Measurements from ENCODE around the gene TLE5.

GRCh38 chr19:3006075-3006767, 56.1 kb downstream of the TLE5 start:
- TF ChIP-seq IKZF1 (conservative IDR thresholded peaks at IDR 0.05) (no peak), SMC3 (IDR thresholded peaks at IDR 0.05; ENCODE audit: borderline replicate concordance, low read length) (no peak), SREBF2 (IDR thresholded peaks at IDR 0.05; ENCODE audit: low read length) (no peak), EGR1 (IDR thresholded peaks at IDR 0.05; ENCODE audit: borderline replicate concordance in 1 of 2, low read depth in 2 of 2, low read length in 2 of 2) (no peak), KDM1A (IDR thresholded peaks at IDR 0.05; ENCODE audit: borderline replicate concordance) (no peak), PAX8 (IDR thresholded peaks at IDR 0.05) (no peak), HDAC2 (IDR thresholded peaks at IDR 0.05) (no peak), POLR2A (IDR thresholded peaks at IDR 0.05; ENCODE audit: low read depth, low read length) (no peak)

Data from GM12878 (cell line).